GM18858 (cell line): ENCODE results near the gene HOXD13.

Source experiments
- ATAC-seq: cut with Tn5 transposase; IDR thresholded peaks from one replicate; pipeline ENCODE4 v1.9.1; 2021; ENCODE audit not compliant: unreplicated experiment

HOXD13 gene

DNA sequence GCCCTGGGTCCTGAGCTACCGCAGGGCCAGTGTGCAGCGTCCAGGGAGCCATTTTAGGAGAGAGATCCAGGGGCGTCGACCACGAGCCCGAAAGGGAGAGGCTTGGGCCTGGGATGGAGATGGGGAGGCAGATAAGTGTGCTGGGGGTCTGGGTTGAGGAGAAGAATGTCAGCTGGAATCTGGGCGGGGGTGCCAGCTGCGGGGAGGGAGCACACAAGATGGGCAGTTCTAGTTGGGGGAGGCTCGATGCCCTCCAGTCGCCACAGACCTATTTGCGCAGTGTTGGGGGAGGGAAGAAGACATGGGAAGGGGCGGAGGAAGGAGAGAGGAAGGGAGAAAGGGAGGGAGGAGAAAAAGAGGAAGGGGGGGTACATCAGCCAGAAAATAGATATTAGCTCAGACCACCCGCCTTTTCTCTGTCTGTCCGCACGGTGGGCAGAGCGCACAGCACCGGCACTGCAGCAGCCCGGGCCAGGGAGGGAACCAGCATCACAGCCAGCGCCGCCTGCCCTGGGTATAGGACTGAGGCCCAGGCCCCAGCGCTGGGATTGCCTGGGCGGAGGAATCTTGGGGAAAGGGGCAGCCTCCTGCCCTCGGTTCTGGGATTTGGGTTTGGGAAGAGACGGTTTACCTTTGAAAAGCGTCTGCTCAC, 12.7 kb downstream of the HOXD13 start:
- ATAC-seq = no peak

DNA sequence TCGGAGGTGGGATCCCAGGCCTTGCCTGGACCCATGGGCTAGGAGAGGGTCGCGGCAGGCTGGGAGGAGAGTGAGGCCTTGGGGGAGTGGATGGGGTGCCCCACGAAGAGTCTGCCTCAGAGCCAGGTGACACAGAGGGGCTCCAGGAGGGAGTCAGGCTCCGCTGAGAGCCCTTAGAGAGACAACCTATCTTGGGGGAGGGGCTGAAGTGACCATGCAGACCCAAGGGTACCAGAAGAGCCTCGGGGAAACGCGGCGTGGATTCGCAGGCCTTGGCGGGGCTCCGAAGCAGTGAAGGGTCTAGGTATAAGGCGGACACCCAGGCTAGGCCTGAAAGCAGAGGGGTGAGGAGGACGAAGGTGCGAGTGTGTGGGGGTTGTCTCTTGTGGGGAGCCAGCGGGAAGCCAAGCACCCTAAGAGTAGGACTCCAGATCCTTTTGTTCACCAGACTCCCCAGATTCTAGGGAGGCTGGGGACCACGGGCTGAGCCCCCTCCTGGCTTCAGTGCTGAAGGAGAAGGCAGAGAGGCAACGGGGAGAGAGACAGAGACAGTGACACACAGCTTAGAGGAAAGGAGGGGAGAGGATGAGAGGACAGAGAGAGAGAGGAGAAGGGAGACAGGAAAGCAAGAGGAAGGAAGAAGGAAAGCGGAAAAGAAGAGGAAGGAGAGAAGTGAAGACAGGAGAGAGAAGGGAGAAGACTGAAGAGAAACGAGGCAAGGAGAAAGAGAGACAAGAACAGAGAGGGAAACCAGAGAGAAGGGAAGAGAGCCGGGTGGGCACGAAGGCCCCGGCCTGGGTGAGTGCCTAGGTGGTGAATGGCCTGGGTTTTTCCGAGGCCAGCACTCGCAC, 13.4 kb downstream of the HOXD13 start:
- ATAC-seq = no peak

DNA sequence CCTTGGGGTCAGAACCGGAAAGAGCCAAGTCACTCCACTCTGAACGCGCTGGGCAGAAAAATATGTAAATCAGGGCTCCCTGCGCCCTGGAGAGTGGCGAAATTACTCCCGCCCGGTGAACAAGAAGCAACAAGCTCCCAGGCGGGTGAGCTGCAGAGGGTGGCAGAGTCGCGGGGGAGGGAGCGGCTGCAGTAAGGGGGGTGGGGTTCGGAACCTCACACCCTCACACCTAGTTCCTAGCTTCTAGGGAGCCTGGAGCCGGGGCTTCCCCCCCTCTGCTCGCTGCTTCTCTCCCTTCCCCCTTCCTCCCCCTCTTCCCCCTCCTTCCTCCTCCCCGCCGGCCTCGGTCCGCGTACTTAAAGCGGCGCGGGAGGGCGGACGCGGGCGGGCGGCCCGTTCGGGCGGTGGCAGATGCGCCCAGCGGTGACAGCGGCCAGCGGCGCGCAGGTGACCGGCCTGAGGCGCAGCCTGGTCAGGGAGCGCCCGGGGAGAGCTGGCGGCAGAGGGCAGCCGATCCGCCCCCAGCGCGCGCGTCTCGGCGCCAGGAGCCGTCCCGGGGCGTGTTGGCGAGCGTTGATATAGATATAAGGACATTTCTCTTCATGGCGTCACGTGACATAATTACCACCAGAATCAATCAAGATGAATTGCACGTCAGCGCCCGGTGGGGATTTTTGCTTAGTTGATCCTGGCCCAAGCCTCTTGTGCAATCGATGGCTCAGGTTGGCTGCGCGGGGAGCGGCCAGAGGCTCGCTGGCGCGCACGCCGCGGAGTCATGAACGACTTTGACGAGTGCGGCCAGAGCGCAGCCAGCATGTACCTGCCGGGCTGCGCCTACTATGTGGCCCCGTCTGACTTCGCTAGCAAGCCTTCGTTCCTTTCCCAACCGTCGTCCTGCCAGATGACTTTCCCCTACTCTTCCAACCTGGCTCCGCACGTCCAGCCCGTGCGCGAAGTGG, 14.3 kb downstream of the HOXD13 start, which contains the start of gene HOXD11:
Gene HOXD11 (plus strand): TSS at position 700 of the 959 bp plus-strand sequence. CDS start 76 bp downstream, at position 776.
- no peak for ATAC-seq

DNA sequence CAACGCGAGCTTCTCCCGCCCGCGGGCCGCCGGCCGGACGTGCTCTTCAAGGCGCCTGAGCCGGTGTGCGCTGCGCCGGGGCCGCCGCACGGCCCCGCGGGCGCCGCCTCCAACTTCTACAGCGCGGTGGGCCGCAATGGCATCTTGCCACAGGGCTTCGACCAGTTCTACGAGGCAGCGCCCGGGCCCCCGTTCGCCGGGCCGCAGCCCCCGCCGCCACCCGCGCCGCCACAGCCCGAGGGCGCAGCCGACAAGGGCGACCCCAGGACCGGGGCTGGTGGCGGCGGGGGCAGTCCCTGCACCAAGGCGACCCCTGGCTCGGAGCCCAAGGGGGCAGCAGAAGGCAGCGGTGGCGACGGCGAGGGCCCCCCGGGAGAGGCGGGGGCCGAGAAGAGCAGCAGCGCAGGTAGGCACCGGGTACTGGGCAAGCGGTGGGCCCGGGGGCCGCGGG, 15.2 kb downstream of the HOXD13 start:
- no peak for ATAC-seq

DNA sequence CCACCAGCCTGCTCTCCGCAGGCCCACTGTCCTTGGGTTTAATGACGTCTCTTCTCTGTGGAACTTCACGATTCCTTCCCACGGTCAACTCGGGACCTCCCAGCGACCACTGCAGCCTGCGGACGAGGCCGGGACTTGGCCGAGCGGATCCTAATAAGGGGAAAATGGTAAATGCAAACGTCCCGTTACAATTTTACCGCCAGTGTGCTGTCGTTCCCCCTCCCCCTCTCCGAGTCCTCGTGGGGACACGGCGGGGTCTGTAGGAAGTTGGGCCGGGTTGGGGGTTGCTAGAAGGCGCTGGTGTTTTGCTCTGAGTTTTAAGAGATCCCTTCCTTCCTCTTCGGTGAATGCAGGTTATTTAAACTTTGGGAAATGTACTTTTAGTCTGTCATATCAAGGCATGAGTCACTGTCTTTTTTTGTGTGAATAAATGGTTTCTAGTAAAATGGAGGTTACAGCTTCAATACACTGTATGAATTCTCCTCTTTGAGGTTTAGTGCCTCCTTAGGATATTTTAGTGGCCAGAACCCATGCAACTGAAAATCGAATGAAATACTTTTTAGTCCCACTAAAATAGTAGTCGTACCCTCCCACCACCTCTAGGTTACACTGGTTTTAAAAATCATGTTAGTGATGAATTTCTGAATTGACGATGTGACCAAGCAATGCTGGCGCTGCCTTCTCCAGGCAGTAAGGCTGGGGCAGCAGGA, 16.8 kb downstream of the HOXD13 start:
- no peak for ATAC-seq

DNA sequence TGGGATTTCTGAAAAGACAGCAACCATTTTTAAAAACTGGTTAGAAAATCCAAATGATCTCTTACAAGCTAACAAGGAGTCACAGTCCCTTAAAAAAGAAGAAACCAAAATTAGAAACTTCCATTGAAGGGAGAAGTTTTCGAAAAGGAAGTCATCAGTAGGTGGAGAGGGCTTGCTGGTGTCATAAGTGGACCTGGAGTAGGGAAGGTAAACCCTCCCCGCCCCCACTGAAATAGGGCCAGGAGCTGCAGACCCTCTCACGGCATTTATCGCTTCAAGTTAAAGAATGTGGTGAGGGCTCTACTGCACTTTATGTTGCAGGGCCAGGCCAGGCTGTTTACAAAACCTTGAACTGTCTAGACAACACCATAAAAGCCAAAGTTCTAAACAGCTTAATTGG, 17.4 kb downstream of the HOXD13 start:
- ATAC-seq = no peak

DNA sequence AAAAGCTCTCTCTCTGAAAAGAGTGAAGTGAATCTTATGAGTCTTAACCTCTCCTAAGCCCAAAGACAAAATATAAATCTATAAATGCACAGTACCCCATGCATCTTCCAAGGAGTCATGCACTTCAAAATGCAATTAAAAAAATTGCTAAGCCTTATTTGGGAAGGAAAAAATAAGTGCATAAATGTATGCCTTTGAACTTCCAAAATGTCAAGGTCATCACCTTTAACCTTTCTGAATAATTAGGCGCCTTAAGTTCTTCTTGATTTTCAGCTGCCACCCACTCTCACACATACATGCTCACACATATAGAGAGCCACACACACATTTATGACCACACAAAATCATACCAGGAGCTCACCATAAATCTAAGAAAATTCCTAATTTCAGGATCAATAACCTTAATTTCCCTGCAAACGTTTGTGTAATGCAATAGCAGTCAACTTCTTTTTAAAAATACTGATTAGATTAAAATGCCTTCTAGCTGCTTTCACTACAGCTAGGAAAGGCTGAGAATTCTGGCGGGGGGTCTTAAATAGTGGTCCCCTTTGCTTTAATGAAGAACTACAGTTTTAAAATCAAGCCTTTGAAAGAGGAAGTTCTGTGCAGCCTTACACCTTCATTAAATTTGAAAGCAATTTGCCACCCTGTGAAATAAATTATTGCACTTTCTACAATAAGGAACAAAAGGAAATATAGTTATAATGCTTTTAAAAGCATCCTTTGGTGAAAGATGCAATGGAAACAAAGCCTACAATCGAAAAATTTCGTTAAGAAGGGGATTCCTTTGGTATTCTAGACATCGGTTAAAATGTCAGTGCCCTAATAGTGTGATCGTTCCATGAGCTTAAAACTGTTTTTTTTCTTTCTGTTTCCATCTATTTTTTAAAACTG, 18.1 kb downstream of the HOXD13 start:
- no peak for ATAC-seq

DNA sequence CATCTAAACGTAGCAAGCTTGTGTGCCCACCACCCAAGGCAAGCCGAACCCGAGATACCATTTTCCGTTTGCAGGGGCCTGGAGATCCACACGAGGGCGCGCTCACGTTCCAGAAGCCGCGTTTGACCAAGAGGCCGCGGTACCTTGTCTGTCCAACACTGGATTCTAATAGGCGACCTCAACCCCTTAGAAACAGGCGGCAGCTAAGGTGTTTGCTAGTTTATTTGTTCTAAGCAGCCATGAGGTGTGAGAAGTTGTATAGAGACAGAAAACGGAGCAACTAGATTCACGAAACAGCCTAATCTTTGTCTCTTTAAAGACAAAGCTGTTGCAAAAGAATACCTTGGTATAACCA, 18.8 kb downstream of the HOXD13 start:
- ATAC-seq = no peak

DNA sequence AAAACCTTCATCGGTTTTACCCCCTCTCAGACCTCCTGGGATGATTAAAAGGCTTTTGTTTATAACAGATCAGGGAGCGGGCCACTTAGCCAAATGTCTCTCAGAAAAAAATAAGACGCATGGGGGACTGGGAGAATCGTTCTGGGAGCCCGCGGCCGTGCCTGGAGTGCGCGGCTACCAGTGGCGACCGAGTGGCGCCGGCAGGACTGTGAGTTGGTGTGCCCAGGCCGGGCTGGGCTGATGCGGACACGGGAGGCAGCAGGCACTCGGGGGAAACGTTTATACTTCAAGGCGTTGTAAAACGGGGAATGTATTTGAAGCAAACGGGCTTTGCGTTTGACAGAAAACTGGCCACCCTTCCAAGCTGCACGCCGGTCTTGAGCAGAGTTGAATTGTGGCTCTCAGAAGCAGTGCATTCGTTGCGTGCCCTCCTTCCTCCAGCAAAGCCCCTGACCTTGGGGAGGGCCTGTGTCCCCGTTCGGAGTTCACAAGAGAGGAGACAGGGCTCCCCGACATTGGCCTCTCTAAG, 19.4 kb downstream of the HOXD13 start:
- no peak for ATAC-seq

DNA sequence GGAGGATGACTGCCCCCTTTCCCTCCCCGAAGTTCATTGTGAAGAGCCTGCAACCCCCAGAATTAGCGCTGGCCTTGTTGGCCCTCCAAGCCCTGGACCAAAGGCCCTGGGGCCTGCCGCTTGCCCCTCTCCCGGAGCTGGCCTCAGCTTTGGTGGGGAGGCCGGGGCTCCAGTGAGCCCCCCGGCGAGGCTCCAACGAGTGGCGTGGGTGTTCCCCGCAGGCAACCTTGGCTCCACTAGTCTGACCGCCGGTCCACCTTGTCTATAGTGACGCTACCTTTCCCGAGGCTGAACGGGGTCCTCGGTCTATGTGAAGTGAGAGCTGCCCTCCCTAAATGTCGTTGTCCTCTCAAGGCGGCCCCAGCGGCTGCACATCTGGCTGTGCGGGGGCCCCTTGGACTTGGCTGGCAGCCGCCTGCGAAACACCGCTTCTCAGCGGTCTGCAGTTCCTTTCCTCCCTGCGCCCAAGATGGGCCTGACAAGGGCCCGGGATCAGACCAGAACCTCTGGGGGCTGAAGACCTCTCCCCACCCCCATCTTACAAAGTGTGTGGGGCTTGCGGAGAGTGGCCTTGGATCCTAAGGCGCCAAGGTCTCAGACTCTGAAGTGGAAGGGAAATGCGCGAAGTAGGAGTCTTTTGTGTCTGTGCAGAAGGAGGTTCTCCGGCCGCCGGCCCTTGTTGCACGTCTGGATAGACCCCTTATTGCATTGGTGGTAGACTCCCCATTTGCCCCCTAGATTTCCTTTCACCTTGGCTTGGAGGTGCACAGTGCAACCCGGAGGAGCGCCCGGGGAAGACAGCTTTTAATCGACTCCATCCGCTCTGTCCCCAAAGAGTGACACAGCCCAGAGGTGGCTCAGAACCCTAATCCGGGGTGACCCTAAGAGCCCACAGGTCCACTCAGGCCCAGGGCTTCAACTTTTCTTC, 20.1 kb downstream of the HOXD13 start:
- ATAC-seq = no peak

DNA sequence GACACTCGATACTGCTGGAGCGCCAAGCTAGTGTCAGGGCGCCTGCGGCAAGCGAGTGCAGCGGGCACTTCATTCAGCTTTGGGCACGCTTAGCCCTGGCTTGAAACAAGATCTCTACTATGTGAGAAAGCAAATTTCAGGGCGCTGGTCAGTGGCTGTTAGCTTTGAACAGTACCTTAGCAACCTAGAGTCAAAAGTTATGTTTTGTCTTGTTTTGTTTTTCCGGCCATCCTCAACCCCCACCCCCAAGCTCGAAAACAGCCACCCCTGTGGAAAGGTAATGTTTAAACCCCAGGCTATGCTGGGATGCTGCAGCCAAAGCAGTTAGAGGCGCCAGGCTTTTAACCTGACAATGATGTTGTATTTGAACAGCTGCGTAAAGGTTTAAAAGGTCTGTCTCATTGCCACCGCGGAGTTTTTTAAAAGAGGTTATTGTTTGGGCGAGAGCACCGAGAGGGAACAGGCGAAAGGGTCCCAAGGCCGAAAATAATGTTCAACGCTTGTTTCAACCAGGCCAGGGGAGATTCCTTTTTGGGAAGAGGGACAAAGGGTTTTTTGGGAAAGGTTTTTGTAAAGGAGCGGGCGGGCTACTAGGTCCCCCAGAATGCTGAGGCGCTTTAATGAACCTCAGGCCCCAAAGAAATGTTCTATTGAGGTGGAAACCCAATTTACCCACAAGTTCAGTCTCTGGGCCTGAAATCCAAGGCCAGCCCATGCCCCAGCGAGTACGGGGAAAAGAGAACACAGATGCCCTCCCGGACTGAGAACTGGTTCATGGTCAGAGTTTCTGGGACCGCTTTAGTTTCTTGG, 21.8 kb downstream of the HOXD13 start:
- ATAC-seq = no peak

DNA sequence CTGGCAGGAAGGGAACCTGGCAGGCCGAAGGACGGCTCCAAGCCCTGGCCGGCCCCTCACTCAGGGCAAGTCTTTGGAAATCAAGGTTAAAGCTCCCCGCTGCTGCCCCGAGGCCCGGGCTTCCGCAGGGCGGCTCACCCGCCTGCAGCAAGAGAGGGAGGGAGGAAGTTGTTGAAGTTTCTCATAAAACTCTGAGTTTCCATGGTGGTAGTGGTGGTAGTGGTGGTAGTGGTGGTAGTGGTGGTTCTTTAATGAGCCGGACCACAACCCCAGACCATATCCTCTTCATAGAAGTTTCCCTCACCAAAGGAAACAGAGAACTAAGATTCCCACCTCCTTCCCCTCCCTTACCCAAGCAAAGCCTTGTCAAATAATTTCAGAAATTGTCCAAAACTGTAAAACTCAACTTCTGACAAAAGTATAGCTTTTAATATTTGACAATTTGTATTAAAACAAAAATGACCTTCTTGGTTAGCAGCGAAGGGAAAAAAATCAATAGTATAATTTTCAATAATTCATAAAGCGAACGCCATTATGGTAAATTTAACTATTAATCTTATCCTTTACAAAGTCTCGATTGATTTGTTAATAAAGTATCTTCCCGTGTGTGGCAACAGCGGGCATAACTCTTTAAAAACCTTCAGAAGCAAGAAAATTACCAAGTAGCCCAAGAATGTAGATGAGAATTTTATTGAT, 22.6 kb downstream of the HOXD13 start:
- no peak for ATAC-seq

DNA sequence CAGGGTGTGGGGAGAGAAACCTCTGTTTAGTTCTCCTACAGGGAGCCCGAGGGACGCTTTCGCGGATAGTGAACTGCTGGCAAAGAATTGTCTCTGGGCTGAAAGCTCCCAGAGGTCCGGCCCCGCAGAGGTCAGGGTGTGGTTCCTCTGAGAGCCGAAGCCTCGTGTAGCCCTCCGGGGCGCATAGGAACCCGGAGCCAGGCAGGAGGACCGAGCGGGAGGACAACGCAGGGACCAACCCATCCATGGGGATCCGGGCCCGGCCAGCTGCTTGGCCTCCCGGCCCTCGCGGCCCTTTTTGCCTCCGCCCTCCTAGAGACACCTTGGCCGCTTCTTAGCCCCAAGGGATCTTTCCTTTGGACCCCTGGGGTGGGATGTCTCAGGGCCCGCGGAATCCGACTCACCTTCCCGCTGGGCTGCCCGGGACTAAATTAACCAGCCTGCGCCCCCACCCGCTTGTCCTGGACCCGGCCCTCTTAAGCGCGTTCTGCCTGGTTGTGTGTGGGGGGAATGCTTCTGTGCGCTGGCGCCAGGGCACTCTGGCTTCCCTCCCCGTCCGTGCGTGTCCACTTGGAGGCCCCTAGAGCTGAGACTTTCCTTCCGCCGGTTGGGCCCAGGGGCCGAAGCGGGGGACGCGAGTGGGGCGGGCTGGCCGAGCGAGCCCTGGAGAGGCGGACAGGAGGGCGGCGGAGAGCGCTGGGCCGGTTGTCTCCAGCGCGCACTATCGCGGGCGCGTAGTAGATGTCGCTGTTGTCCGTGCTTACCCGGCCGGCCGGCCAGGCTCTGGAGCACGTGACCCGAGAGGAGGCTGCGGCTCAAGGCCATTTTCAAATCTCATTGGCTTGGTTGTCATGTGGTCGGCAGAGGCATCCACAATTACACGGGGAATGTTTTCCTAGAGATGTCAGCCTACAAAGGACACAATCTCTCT, 23.6 kb downstream of the HOXD13 start, which contains the start of gene HOXD10:
Gene HOXD10 (plus strand): TSS at position 896 of the 931 bp plus-strand sequence. CDS start 56 bp downstream, outside the sequence.
- no peak for ATAC-seq

DNA sequence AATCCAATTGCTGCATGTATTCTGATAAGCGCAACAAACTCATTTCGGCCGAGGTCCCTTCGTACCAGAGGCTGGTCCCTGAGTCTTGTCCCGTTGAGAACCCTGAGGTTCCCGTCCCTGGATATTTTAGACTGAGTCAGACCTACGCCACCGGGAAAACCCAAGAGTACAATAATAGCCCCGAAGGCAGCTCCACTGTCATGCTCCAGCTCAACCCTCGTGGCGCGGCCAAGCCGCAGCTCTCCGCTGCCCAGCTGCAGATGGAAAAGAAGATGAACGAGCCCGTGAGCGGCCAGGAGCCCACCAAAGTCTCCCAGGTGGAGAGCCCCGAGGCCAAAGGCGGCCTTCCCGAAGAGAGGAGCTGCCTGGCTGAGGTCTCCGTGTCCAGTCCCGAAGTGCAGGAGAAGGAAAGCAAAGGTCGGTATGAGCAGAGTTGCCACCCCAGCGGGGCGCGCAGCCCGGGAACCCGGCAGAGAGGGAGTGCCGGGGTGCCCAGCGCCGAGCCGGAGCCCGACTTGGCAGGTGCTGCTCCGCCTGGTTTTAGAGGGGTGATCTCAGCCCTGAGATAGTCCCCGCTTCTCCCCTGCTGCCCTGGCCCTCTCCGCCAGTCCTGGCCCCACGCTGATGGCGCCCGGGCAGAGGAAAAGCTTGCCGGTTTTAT, 24.8 kb downstream of the HOXD13 start:
- no peak for ATAC-seq

DNA sequence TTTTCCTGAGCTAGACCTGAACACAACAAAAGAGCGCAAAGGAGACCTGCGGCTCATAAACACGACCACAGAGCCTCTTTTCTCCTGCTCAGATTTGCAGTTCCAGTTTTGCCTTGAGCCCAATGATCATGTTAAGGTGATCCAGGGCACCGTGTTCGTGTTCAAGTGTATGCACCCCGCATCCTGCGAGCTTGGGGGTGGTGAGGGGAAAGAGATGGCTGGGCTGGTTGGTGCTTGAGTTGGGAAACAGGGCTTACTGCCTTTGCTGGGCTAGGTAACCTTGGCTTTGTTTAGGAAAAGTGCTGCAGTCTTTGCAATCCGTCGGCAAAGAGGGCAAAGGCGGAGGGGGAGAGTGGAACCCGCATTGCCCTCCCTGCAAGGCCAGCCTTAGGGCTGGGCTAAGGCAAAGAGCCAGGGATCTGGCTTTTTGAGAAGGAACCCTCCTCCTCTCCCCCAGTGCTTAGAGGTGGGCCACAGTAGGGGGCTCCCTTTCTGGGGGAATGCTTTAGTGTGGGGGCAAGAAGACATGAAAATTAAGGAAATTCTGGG, 25.4 kb downstream of the HOXD13 start:
- no peak for ATAC-seq
